Measurements from ENCODE around the gene ACTR1B.
"Not testable (repeated sequence)": the region's sequence is repeated elsewhere in the genome, so short reads cannot be mapped to it uniquely, and the experiment has no call there.

Gene ACTR1B

DNA sequence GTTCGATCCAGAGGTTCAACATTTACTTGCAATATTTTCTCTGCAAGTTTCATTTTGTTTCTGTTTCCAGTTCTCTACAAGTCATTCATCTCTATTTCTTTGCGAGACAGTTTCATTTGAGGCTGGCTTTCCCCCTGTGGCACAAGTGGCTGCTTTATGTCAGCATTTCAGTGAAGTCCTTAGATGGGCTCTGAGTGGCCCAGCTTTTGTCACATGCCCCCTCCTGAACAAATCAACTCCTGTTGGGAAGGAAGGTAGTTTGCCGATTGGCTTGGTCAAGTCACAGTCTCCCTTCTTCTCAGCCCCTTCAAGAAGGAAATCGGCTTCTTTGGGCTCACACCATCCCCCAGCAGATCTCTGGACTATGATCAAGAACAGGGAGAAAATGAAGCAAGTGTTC, 55.1 kb downstream of the ACTR1B start:
- DNase-seq: not testable (repeated sequence)
